Measurements from ENCODE around the gene SLC24A3.
A peak's percentile ranks its signal among the peaks of the same experiment; 100 is the strongest.

The SLC24A3 gene

GRCh38 chr20:19546648-19547047 lies 334.2 kb downstream of the SLC24A3 start:
- DNase-seq (ENCODE audit: low read depth in 2 of 2), result no peak

GRCh38 chr20:19547547-19547946 lies 335.1 kb downstream of the SLC24A3 start:
- DNase-seq (ENCODE audit: low read depth in 2 of 2), result no peak

- no peak for DNase-seq (ENCODE audit: low read depth in 2 of 2)
Measured at GRCh38 chr20:19549896-19550295, 337.5 kb downstream of the SLC24A3 start.

- no peak for DNase-seq (ENCODE audit: low read depth in 2 of 2)
Measured at GRCh38 chr20:19552221-19553180, 340.1 kb downstream of the SLC24A3 start.

- no peak for DNase-seq (ENCODE audit: low read depth in 2 of 2)
Measured at GRCh38 chr20:19554666-19555065, 342.2 kb downstream of the SLC24A3 start.

GRCh38 chr20:19555726-19556125 lies 343.3 kb downstream of the SLC24A3 start:
- no peak for DNase-seq (ENCODE audit: low read depth in 2 of 2)

GRCh38 chr20:19557291-19557690 lies 344.8 kb downstream of the SLC24A3 start:
- no peak for DNase-seq (ENCODE audit: low read depth in 2 of 2)

GRCh38 chr20:19560881-19561480 lies 348.5 kb downstream of the SLC24A3 start:
- no peak for DNase-seq (ENCODE audit: low read depth in 2 of 2)

- DNase-seq (ENCODE audit: low read depth in 2 of 2), result no peak
Measured at GRCh38 chr20:19562426-19562825, 350.0 kb downstream of the SLC24A3 start.

- DNase-seq (ENCODE audit: low read depth in 2 of 2), result no peak
Measured at GRCh38 chr20:19564261-19564660, 351.8 kb downstream of the SLC24A3 start.

- DNase-seq (ENCODE audit: low read depth in 2 of 2), result no peak
Measured at GRCh38 chr20:19565736-19566135, 353.3 kb downstream of the SLC24A3 start.

GRCh38 chr20:19566226-19566945 lies 353.9 kb downstream of the SLC24A3 start:
- DNase-seq (ENCODE audit: low read depth in 2 of 2), result no peak

GRCh38 chr20:19568128-19568527 lies 355.7 kb downstream of the SLC24A3 start:
- no peak for DNase-seq (ENCODE audit: low read depth in 2 of 2)

GRCh38 chr20:19571996-19572395 lies 359.6 kb downstream of the SLC24A3 start:
- DNase-seq (ENCODE audit: low read depth in 2 of 2), result no peak

- no peak for DNase-seq (ENCODE audit: low read depth in 2 of 2)
Measured at GRCh38 chr20:19577692-19578091, 365.2 kb downstream of the SLC24A3 start.

GRCh38 chr20:19582782-19583181 lies 370.3 kb downstream of the SLC24A3 start:
- no peak for DNase-seq (ENCODE audit: low read depth in 2 of 2)

GRCh38 chr20:19583532-19584175 lies 371.2 kb downstream of the SLC24A3 start:
- peak; percentile 9 to 57 for DNase-seq (ENCODE audit: low read depth in 2 of 2)

- DNase-seq (ENCODE audit: low read depth in 2 of 2), result no peak
Measured at GRCh38 chr20:19588241-19588640, 375.8 kb downstream of the SLC24A3 start.

GRCh38 chr20:19588732-19589131 lies 376.3 kb downstream of the SLC24A3 start:
- DNase-seq (ENCODE audit: low read depth in 2 of 2), result no peak

GRCh38 chr20:19589787-19590362 lies 377.4 kb downstream of the SLC24A3 start:
- no peak for DNase-seq (ENCODE audit: low read depth in 2 of 2)

- no peak for DNase-seq (ENCODE audit: low read depth in 2 of 2)
Measured at GRCh38 chr20:19590382-19590781, 377.9 kb downstream of the SLC24A3 start.

- no peak for DNase-seq (ENCODE audit: low read depth in 2 of 2)
Measured at GRCh38 chr20:19593762-19594161, 381.3 kb downstream of the SLC24A3 start.
